Body of pancreas (tissue), 4 donors: ENCODE data around the gene CADM2.

Experiments
- CTCF ChIP-seq, 7 experiments: fragments of 450-650 bp in 4 of 7; fragments of 200-600 bp in 3 of 7; sonication (generic) in 3 of 7; IDR thresholded peaks; one replicate each; pipeline ENCODE4 v1.5.1; 2016 to 2019; ENCODE audit warnings: antibody characterized with exemption in 7 of 7
- POLR2A ChIP-seq, 3 donors: fragments of 450-650 bp; IDR thresholded peaks; one replicate each; pipeline ENCODE4 v1.6.1; 2016; ENCODE audit warnings: antibody characterized with exemption in 3 of 3, mild to moderate bottlenecking in 2 of 3

DNA sequence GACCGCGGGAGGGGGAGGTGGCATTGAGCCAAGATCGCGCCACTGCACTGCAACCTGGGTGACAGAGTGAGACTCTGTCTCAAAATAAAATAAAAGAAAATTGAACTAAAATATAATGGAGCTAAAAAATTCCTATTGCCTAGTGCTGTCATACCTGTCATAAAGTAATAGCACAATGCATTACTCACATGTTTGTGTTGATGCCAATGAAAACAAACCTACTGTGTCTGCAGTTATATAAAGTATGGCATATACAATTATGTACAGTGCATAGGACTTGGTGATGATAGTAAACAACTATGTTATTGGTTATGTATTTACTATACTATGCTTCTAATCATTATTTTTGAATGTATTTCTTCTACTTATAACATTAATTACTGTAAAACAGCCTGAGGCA is 411.6 kb downstream of the CADM2 start:
- no peak for TF ChIP-seq CTCF (IDR thresholded peaks at IDR 0.05)
- no peak for TF ChIP-seq POLR2A (IDR thresholded peaks at IDR 0.05)
